K562 (cell line): ENCODE results near the gene THSD8. TPM values are rescaled to one million over a fixed set of nuclear protein-coding genes. Genes with fewer than 3 reads are reported as not detected.

Experiments
- CHD1 ChIP-seq: fragments of 200-600 bp; sonication (generic); IDR thresholded peaks from one replicate; pipeline ENCODE4 v1.6.1; 2012; ENCODE audit warnings: mild to moderate bottlenecking, moderate library complexity, low read length, inconsistent platforms
- ERF ChIP-seq: fragments of 450-650 bp; formaldehyde crosslinking; IDR thresholded peaks from 2 replicates; pipeline ENCODE4 v1.4.0; 2020; ENCODE audit warnings: mild to moderate bottlenecking, mixed read lengths
- FOXJ3 ChIP-seq: sonication (generic); formaldehyde crosslinking; IDR thresholded peaks from 2 replicates; pipeline ENCODE4 v1.4.0; 2020; ENCODE audit warnings: mild to moderate bottlenecking, missing genetic modification reagents
- NEUROD1 ChIP-seq: fragments of 150-350 bp; IDR thresholded peaks from 2 replicates; pipeline ENCODE4 v1.6.1; 2014; ENCODE audit warnings: borderline replicate concordance, low read length, low read depth; ENCODE audit not compliant: partially characterized antibody
- polyA plus RNA-seq, 8 experiments: library from polyadenylated mRNA; depleted of rRNA in 4 of 8; stranded (reverse) in 5 of 8; unstranded in 3 of 8; fragments of >200 nt; fragmentation: Nextera tagmentation in 2 of 8; fragmentation: Illumina TruSeq in 1 of 8; extraction: Ambion mirVana in 2 of 8; extraction: Trizol in 1 of 8; gene quantifications; 2 replicates each; pipeline versions ENCODE4 v1.2.1 to v1.2.3, GENCODE V29; 2011 to 2014; ENCODE audit warnings: inconsistent platforms in 1 of 8, missing spikeins in 1 of 8
- total RNA-seq, 7 experiments: library from RNA; depleted of rRNA in 6 of 7; stranded (reverse); fragments of >200 nt in 6 of 7; fragmentation: Illumina TruSeq in 2 of 7; extraction: Trizol in 2 of 7; gene quantifications; 2 replicates each; pipeline versions ENCODE4 v1.2.1 to v1.2.3, GENCODE V29; 2011 to 2021; ENCODE audit warnings: low replicate concordance in 1 of 7
- TF ChIP-seq, protein P1 (sequence below), 2 experiments: fragments of 450-650 bp in 1 of 2; sonication (generic) in 1 of 2; formaldehyde crosslinking in 1 of 2; IDR thresholded peaks; 2 replicates each; pipeline versions ENCODE4 v1.7.1 to v1.9.0; 2016 to 2022; ENCODE audit warnings: inconsistent platforms in 1 of 2, mild to moderate bottlenecking in 1 of 2, missing genetic modification reagents in 1 of 2
- TF ChIP-seq, protein P2 (sequence below): sonication (generic); formaldehyde crosslinking; IDR thresholded peaks from 2 replicates; pipeline ENCODE4 v1.8.0; 2022; ENCODE audit warnings: missing genetic modification reagents, mild to moderate bottlenecking, borderline replicate concordance
- TF ChIP-seq, protein P3 (sequence below), 2 experiments: fragments of 450-650 bp; formaldehyde crosslinking in 1 of 2; IDR thresholded peaks; 2 replicates each; pipeline versions ENCODE4 v1.4.0 to v1.6.1; 2014 to 2020; ENCODE audit warnings: mild to moderate bottlenecking in 2 of 2, borderline replicate concordance in 1 of 2, low read depth in 1 of 2

THSD8 gene
- total and polyA plus RNA-seq, 9 of the 15 experiments (the other 6 are each of a cell fraction or from before 2014, with no cell fraction given): 8.4 to 42.4 (median 19.9) TPM; not detected in 2

DNA sequence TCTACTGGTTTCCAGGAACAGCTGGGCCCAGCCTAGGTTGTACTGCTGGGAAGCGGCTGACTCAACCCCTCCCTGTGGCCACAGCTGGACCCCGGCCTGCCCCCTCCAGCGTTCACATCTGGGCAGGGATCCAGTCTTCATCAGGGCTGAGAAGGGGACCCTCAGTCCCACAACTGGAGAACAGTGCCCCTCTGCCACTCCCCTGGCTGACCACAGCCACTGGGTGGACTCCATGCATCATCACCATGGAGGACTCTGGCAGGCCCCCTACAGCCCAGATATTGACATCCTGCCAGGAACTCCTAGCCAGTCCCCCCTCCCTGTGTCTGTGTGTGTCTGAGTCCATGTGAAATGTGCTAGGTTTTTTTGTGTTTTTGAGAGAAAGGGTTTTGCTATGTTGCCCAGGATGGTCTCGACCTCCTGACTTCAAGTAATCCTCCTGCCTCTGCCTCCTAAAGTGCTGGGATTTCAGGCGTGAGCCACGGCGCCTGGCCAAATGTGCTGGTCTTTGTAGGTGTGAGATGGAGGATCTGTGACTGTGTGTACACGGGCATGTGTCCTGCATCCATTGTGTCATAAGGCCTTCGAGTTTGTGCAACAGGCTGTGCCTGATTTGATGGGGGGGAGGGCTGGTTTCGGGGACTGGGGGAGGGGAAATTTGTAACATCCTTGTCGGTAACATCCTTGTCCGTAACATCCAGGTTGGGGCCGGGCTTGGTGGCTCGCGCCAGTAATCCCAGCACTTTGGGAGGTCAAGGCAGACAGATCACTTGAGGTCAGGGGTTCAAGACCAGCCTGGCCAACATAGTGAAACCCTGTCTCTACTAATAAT is 22.5 kb upstream of the THSD8 start (continued):
- TF ChIP-seq, protein P1, sequence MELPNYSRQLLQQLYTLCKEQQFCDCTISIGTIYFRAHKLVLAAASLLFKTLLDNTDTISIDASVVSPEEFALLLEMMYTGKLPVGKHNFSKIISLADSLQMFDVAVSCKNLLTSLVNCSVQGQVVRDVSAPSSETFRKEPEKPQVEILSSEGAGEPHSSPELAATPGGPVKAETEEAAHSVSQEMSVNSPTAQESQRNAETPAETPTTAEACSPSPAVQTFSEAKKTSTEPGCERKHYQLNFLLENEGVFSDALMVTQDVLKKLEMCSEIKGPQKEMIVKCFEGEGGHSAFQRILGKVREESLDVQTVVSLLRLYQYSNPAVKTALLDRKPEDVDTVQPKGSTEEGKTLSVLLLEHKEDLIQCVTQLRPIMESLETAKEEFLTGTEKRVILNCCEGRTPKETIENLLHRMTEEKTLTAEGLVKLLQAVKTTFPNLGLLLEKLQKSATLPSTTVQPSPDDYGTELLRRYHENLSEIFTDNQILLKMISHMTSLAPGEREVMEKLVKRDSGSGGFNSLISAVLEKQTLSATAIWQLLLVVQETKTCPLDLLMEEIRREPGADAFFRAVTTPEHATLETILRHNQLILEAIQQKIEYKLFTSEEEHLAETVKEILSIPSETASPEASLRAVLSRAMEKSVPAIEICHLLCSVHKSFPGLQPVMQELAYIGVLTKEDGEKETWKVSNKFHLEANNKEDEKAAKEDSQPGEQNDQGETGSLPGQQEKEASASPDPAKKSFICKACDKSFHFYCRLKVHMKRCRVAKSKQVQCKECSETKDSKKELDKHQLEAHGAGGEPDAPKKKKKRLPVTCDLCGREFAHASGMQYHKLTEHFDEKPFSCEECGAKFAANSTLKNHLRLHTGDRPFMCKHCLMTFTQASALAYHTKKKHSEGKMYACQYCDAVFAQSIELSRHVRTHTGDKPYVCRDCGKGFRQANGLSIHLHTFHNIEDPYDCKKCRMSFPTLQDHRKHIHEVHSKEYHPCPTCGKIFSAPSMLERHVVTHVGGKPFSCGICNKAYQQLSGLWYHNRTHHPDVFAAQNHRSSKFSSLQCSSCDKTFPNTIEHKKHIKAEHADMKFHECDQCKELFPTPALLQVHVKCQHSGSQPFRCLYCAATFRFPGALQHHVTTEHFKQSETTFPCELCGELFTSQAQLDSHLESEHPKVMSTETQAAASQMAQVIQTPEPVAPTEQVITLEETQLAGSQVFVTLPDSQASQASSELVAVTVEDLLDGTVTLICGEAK (IDR thresholded peaks at IDR 0.05): no peak
- TF ChIP-seq, protein P1 (CRISPR knock-in tag; IDR thresholded peaks at IDR 0.05): no peak
- TF ChIP-seq NEUROD1 (peak; percentile 52), ERF (no peak), CHD1 (no peak), FOXJ3 (no peak)
- TF ChIP-seq, protein P2, sequence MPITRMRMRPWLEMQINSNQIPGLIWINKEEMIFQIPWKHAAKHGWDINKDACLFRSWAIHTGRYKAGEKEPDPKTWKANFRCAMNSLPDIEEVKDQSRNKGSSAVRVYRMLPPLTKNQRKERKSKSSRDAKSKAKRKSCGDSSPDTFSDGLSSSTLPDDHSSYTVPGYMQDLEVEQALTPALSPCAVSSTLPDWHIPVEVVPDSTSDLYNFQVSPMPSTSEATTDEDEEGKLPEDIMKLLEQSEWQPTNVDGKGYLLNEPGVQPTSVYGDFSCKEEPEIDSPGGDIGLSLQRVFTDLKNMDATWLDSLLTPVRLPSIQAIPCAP: no peak
- TF ChIP-seq, protein P3, sequence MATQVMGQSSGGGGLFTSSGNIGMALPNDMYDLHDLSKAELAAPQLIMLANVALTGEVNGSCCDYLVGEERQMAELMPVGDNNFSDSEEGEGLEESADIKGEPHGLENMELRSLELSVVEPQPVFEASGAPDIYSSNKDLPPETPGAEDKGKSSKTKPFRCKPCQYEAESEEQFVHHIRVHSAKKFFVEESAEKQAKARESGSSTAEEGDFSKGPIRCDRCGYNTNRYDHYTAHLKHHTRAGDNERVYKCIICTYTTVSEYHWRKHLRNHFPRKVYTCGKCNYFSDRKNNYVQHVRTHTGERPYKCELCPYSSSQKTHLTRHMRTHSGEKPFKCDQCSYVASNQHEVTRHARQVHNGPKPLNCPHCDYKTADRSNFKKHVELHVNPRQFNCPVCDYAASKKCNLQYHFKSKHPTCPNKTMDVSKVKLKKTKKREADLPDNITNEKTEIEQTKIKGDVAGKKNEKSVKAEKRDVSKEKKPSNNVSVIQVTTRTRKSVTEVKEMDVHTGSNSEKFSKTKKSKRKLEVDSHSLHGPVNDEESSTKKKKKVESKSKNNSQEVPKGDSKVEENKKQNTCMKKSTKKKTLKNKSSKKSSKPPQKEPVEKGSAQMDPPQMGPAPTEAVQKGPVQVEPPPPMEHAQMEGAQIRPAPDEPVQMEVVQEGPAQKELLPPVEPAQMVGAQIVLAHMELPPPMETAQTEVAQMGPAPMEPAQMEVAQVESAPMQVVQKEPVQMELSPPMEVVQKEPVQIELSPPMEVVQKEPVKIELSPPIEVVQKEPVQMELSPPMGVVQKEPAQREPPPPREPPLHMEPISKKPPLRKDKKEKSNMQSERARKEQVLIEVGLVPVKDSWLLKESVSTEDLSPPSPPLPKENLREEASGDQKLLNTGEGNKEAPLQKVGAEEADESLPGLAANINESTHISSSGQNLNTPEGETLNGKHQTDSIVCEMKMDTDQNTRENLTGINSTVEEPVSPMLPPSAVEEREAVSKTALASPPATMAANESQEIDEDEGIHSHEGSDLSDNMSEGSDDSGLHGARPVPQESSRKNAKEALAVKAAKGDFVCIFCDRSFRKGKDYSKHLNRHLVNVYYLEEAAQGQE (IDR thresholded peaks at IDR 0.05; ENCODE audit: borderline replicate concordance): no peak
- TF ChIP-seq, protein P3 (CRISPR knock-in tag; IDR thresholded peaks at IDR 0.05; ENCODE audit: low read depth): peak; percentile 34; the same call in 1 of the 2 replicates
